Fibroblast of lung (primary cell): ENCODE measurements around the gene ABCF2.

Experiments used
- CTCF ChIP-seq, 2 donors: IDR thresholded peaks in 1 of 2; conservative IDR thresholded peaks in 1 of 2; 1 replicate in 1 of 2; 2 replicates in 1 of 2; pipeline ENCODE4 v1.5.1; 2011 to 2012; ENCODE audit warnings: low read length in 2 of 2, control low read depth in 1 of 2, inconsistent platforms in 1 of 2, low read depth in 1 of 2, mild to moderate bottlenecking in 1 of 2
- EZH2 ChIP-seq: IDR thresholded peaks from 2 replicates; pipeline ENCODE4 v1.5.1; 2012; ENCODE audit warnings: low read length, control low read depth, mild to moderate bottlenecking; ENCODE audit errors: missing control alignments

- TF ChIP-seq CTCF (conservative IDR thresholded peaks at IDR 0.05 in 1 of 2, IDR thresholded peaks at IDR 0.05 in 1 of 2; ENCODE audit: low read depth in 1 of 2, low read length in 2 of 2) (no peak), EZH2 (no peak)
These were observed 4.1 kb upstream of the ABCF2 start for GRCh38 chr7:151231080-151231479.
